Retina (tissue), 1 donor: Measurements from ENCODE around the gene SYNC.
"Not testable (repeated sequence)": the region's sequence is repeated elsewhere in the genome, so short reads cannot be mapped to it uniquely, and the experiment has no call there.

Experiments
- DNase-seq: peaks from one replicate; pipeline ENCODE4 v3.0.0-alpha.2; 2016

The SYNC gene

DNA sequence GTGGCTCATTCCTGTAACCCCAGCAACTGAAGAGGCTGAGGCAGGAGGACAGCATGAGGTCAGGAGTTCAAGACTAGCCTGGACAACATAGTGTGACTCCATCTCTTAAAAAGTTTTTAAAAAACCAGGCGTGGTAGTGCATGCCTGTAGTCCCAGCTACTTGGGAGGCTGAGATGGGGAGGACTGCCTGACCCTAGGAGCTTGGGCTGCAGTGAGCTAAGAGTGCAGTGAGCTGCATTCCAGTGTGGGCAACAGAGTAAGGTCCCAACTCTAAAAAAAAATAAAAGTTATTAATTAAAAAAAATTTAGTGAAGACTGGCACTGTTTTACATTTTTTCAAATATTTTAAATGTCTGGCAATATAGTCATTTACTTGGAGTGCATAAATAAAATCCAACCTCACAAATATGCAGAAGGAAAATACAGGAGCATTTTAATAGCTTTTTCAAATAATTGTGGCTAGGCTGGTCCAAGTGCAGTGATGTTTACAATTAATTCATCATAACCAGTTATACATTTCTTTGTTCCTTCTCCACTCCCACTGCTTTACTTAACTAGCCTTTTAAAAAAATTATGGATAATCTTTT, 63.0 kb downstream of the SYNC start:
- no peak for DNase-seq

- no peak for DNase-seq
Measured at GRCh38 chr1:32636914-32637645, 65.5 kb downstream of the SYNC start.

DNA sequence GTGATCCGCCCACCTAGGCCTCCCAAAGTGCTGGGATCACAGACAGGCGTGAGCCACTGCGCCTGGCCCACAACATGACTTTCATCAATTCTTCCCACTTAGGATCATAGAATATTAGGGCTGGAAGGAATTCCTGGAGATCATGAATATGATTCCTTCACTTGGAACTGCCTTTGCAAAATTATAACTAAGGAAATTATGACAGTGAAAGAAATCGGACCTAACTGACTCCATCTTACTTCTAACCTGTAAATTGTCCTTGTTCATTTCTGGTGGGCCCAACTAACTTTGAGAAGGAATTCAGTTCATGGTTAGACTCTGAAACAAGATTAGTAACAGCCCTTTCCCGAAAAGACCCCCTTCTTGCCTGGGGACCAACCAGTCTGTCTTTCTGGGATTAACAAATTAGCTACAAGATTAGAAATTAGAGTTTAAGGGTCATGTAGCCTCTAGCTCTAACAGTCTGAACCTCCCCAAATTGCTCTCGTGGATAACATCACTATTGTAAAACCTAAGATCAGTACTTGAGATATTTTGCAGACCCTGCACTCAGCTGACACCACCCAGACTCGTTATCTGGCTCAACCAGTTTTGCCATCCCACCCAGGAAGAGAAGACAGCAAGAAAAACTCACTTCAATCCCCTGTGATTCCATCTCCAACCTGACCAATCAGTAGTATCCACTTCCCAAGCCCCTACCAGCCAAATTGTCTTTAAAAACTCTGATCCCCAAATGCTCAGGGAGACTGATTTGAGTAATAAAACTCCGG, 66.9 kb downstream of the SYNC start:
- no peak for DNase-seq

DNA sequence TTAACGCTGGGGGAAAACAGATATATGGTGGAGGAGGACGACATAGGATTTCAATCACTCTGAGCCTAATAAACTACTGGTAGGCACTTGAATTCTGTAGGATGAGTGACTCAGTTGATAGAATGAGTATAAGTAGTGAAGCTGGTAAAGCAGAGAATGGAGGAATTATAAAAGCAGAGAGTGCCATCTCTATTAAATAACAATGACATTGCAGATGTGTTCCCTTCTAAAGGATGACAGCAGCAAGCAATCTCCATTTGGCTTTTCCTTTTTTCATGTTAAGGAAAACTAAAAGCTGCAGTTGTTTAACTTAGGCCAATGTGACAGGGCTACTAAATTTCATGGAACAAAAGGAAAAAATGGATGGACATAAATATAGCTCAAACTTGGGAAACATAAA, 69.7 kb downstream of the SYNC start:
- no peak for DNase-seq

GRCh38 chr1:32630173-32630572, 72.4 kb downstream of the SYNC start:
- DNase-seq = not testable (repeated sequence)
